Measurements from ENCODE around the gene WDR36.
"Not testable (repeated sequence)": the region's sequence is repeated elsewhere in the genome, so short reads cannot be mapped to it uniquely, and the experiment has no call there.

DNA sequence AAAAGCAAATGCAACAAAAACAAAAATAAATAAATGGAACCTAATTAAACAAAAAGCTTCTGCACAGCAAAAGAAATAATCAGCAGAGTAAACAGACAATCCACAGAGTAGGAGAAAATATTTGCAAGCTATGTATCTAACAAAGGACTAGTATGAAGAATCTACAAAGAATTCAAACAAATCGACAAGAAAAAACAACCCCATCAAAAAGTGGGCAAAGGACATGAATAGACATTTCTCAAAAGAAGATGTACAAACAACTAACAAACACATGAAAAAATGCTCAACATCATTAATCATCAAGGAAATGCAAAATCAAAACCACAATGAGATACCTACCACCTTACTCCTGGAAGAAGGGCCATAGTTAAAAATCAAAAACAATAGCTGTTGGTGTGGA lies 49.3 kb downstream of the WDR36 start:
- not testable (repeated sequence) for TF ChIP-seq CTCF (conservative IDR thresholded peaks at IDR 0.05; ENCODE audit: low read depth, low read length); MAFK (IDR thresholded peaks at IDR 0.05; ENCODE audit: low read depth, low read length); POLR2A (IDR thresholded peaks at IDR 0.05; ENCODE audit: low read depth, low read length); CEBPB (IDR thresholded peaks at IDR 0.05; ENCODE audit: low read depth, low read length); MXI1 (IDR thresholded peaks at IDR 0.05; ENCODE audit: borderline replicate concordance, low read depth, low read length); FOS (IDR thresholded peaks at IDR 0.05; ENCODE audit: low read depth, low read length); USF2 (IDR thresholded peaks at IDR 0.05; ENCODE audit: low read depth, low read length); RAD21 (IDR thresholded peaks at IDR 0.05; ENCODE audit: low read length); BHLHE40 (IDR thresholded peaks at IDR 0.05; ENCODE audit: low read depth, low read length); SMC3 (IDR thresholded peaks at IDR 0.05; ENCODE audit: low read depth, low read length)
- TF ChIP-seq, protein P1, sequence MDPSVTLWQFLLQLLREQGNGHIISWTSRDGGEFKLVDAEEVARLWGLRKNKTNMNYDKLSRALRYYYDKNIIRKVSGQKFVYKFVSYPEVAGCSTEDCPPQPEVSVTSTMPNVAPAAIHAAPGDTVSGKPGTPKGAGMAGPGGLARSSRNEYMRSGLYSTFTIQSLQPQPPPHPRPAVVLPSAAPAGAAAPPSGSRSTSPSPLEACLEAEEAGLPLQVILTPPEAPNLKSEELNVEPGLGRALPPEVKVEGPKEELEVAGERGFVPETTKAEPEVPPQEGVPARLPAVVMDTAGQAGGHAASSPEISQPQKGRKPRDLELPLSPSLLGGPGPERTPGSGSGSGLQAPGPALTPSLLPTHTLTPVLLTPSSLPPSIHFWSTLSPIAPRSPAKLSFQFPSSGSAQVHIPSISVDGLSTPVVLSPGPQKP (IDR thresholded peaks at IDR 0.05; ENCODE audit: borderline replicate concordance, low read depth, low read length) = not testable (repeated sequence)

Measured in IMR-90 (cell line).